Small intestine (tissue), 7 donors: ENCODE results near the gene GRIN2B. TPM values are rescaled to one million over a fixed set of nuclear protein-coding genes. Genes with fewer than 3 reads are reported as not detected.
A peak's percentile ranks its signal among the peaks of the same experiment; 100 is the strongest.

ENCODE experiments used
- DNase-seq, 2 donors: peaks; one replicate each; pipeline versions ENCODE4 v3.0.0 to v3.0.0-alpha.2; 2013
- FAIRE-seq: peaks from 2 replicates; lab custom pipeline; 2012; peaks lifted over from hg19 to GRCh38; lab: Jason Lieb, UNC
- H3K27ac ChIP-seq, 3 donors: one replicate each; pipeline ENCODE4 v1.5.1; 2013; ENCODE audit warnings: low read length in 2 of 3, mild to moderate bottlenecking in 2 of 3, control low read depth in 1 of 3, inconsistent platforms in 1 of 3, low read depth in 1 of 3, moderate library complexity in 1 of 3
- H3K27me3 ChIP-seq, 3 donors: one replicate each; pipeline ENCODE4 v1.6.1; 2013; ENCODE audit warnings: low read length in 3 of 3, inconsistent platforms in 1 of 3; ENCODE audit not compliant: control insufficient read depth in 3 of 3, insufficient read depth in 3 of 3
- H3K36me3 ChIP-seq, 3 donors: one replicate each; pipeline ENCODE4 v1.6.1; 2013; ENCODE audit warnings: low read length in 3 of 3, inconsistent platforms in 1 of 3, low read depth in 1 of 3, mild to moderate bottlenecking in 1 of 3, moderate library complexity in 1 of 3; ENCODE audit not compliant: control insufficient read depth in 3 of 3, insufficient read depth in 2 of 3
- H3K4me1 ChIP-seq, 3 donors: one replicate each; pipeline ENCODE4 v1.6.1; 2013; ENCODE audit warnings: low read length in 2 of 3, inconsistent platforms in 1 of 3, low read depth in 1 of 3, mild to moderate bottlenecking in 1 of 3, moderate library complexity in 1 of 3; ENCODE audit not compliant: control insufficient read depth in 3 of 3, insufficient read depth in 2 of 3
- H3K4me3 ChIP-seq, 3 donors: one replicate each; pipeline ENCODE4 v1.5.1; 2013; ENCODE audit warnings: low read length in 3 of 3, control low read depth in 1 of 3, inconsistent platforms in 1 of 3, low read depth in 1 of 3, mild to moderate bottlenecking in 1 of 3, moderate library complexity in 1 of 3
- H3K9me3 ChIP-seq, 2 donors: one replicate each; pipeline ENCODE4 v1.6.1; 2013; ENCODE audit warnings: low read depth in 1 of 2, low read length in 1 of 2; ENCODE audit not compliant: control insufficient read depth in 2 of 2, insufficient read depth in 1 of 2
- WGBS, 3 donors: extraction: QIAGEN DNeasy Blood & Tissue Kit; methylation state at CpG; one replicate each; pipeline ENCODE4 v1.1.7; 2013; 5-methylcytosine and 5-hydroxymethylcytosine counted together
- polyA plus RNA-seq, 4 donors: library from polyadenylated mRNA; stranded (reverse) in 3 of 4; unstranded in 1 of 4; fragments of 200-250 nt in 3 of 4; fragments of 120-200 nt in 1 of 4; gene quantifications; one replicate each; pipeline versions ENCODE4 v1.2.1 to v1.2.3, GENCODE V29; 2013
- donor health status: healthy with polysubstance abuse.
- donor health status: control.
- donor health status: control.
- donor health status: Bipolar disorder and iron deficiency.
- donor health status: healthy.

The GRIN2B gene
- polyA plus RNA-seq, 4 donors: under 0.01 to 0.06 (median 0.01) TPM; not detected in 1

- H3K27me3 ChIP-seq: peaks cover 0 to 2% (median 0%) of the 10 kb centered on the region in 3 donors
- H3K9me3 ChIP-seq: no peaks in the 10 kb centered on the region
- H3K4me3 ChIP-seq: no peak overlapping the region
- H3K4me1 ChIP-seq: no peaks in the 10 kb centered on the region
- no peak overlapping the region for H3K27ac ChIP-seq
- no peak for DNase-seq
- H3K36me3 ChIP-seq: no peaks in the 10 kb centered on the region
- FAIRE-seq: no peak
- WGBS, 3 donors: 75 to 80% (median 80%) methylated on average over 7 of the region's 7 CpGs
Measured at GRCh38 chr12:13952096-13952495, 29.3 kb downstream of the GRIN2B start.

- H3K27ac ChIP-seq: no peak overlapping the region
- H3K36me3 ChIP-seq: no peaks in the 10 kb centered on the region
- H3K27me3 ChIP-seq: peaks cover 0 to 2% (median 0%) of the 10 kb centered on the region in 3 donors
- DNase-seq: peak; percentile 25 to 30
- no peaks in the 10 kb centered on the region for H3K4me1 ChIP-seq
- no peaks in the 10 kb centered on the region for H3K9me3 ChIP-seq
- 9 to 24% (median 13%) methylated on average over 1 of the region's 1 CpG for WGBS, 3 donors
- FAIRE-seq: no peak
- no peak overlapping the region for H3K4me3 ChIP-seq
Measured at GRCh38 chr12:13950502-13950901, 30.9 kb downstream of the GRIN2B start.

GRCh38 chr12:13948621-13949020 lies 32.8 kb downstream of the GRIN2B start:
- Histone ChIP-seq H3K27me3 (peaks cover 0 to 4% (median 0%) of the 10 kb centered on the region in 3 donors), H3K27ac (no peak overlapping the region), H3K36me3 (no peaks in the 10 kb centered on the region), H3K9me3 (no peaks in the 10 kb centered on the region), H3K4me1 (no peaks in the 10 kb centered on the region), H3K4me3 (no peak overlapping the region)
- WGBS, 3 donors: 90 to 91% (median 91%) methylated on average over 4 of the region's 4 CpGs
- DNase-seq: no peak
- FAIRE-seq: no peak

- Histone ChIP-seq H3K4me1 (no peaks in the 10 kb centered on the region), H3K4me3 (no peak overlapping the region), H3K27me3 (peaks cover 0 to 7% (median 0%) of the 10 kb centered on the region in 3 donors), H3K27ac (no peak overlapping the region), H3K36me3 (no peaks in the 10 kb centered on the region), H3K9me3 (no peaks in the 10 kb centered on the region)
- DNase-seq (no peak), FAIRE-seq (no peak)
- WGBS, 3 donors: 68 to 79% (median 74%) methylated on average over 6 of the region's 6 CpGs
Measured at GRCh38 chr12:13947276-13947946, 34.0 kb downstream of the GRIN2B start.

GRCh38 chr12:13945641-13946040 lies 35.8 kb downstream of the GRIN2B start:
- Histone ChIP-seq H3K4me1 (peaks cover 0 to 13% (median 0%) of the 10 kb centered on the region in 3 donors), H3K36me3 (no peaks in the 10 kb centered on the region), H3K27ac (no peak overlapping the region), H3K27me3 (peaks cover 0 to 7% (median 0%) of the 10 kb centered on the region in 3 donors), H3K9me3 (no peaks in the 10 kb centered on the region), H3K4me3 (no peak overlapping the region)
- no peak for FAIRE-seq
- DNase-seq: no peak

- 68 to 88% (median 78%) methylated on average over 3 of the region's 3 CpGs for WGBS, 3 donors
- H3K4me1 ChIP-seq: peaks cover 0 to 13% (median 0%) of the 10 kb centered on the region in 3 donors
- FAIRE-seq (no peak), DNase-seq (no peak)
- H3K27ac ChIP-seq: no peak overlapping the region
- H3K9me3 ChIP-seq: no peaks in the 10 kb centered on the region
- H3K4me3 ChIP-seq: no peak overlapping the region
- no peaks in the 10 kb centered on the region for H3K36me3 ChIP-seq
- peaks cover 0 to 7% (median 0%) of the 10 kb centered on the region in 3 donors for H3K27me3 ChIP-seq
Measured at GRCh38 chr12:13945236-13945635, 36.2 kb downstream of the GRIN2B start.

- H3K36me3 ChIP-seq: no peaks in the 10 kb centered on the region
- FAIRE-seq (no peak), DNase-seq (no peak)
- no peaks in the 10 kb centered on the region for H3K9me3 ChIP-seq
- no peak overlapping the region for H3K4me3 ChIP-seq
- peaks cover 0 to 5% (median 0%) of the 10 kb centered on the region in 3 donors for H3K27me3 ChIP-seq
- no peak overlapping the region for H3K27ac ChIP-seq
- peaks cover 0 to 13% (median 0%) of the 10 kb centered on the region in 3 donors for H3K4me1 ChIP-seq
- 43 to 74% (median 51%) methylated on average over 3 of the region's 3 CpGs for WGBS, 3 donors
Measured at GRCh38 chr12:13942826-13943225, 38.6 kb downstream of the GRIN2B start.

GRCh38 chr12:13941258-13942249 lies 39.8 kb downstream of the GRIN2B start:
- peaks cover 0 to 5% (median 0%) of the 10 kb centered on the region in 3 donors for H3K27me3 ChIP-seq
- H3K9me3 ChIP-seq: no peaks in the 10 kb centered on the region
- H3K36me3 ChIP-seq: no peaks in the 10 kb centered on the region
- H3K4me1 ChIP-seq: peaks cover 0 to 13% (median 0%) of the 10 kb centered on the region in 3 donors
- WGBS, 3 donors: 14 to 19% (median 14%) methylated on average over 12 of the region's 12 CpGs
- no peak overlapping the region for H3K27ac ChIP-seq
- DNase-seq (peak; percentile 89 to 94), FAIRE-seq (peak; percentile 26)
- no peak overlapping the region for H3K4me3 ChIP-seq
